GM04504 (cell line): ENCODE data around the gene NHP2.

Experiments used
- DNase-seq: peaks from one replicate; pipeline ENCODE4 v3.0.0-alpha.2; 2012; ENCODE audit warnings: low read depth

Gene NHP2

DNA sequence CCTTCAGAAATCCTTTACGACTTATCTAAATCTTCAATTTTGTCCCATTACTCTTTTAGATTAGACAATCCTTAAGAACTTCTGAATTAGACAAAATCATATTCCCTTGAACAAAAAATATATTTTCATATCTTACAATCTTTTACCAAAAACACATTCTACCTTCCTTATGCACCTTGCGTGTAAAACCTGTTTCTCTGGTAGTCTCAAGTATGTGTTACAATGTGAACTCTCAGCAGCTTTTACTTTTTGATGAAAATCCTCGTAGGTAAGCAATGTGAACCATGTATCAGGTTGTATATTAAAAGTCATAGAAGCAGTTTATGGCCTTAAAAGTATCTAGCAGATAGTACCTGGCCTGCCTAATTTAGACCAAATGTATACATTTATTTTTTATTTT, 20.8 kb upstream of the NHP2 start:
- DNase-seq = no peak

GRCh38 chr5:178170455-178170854, 16.8 kb upstream of the NHP2 start:
- DNase-seq = no peak

GRCh38 chr5:178165581-178165980, 11.9 kb upstream of the NHP2 start:
- no peak for DNase-seq

DNA sequence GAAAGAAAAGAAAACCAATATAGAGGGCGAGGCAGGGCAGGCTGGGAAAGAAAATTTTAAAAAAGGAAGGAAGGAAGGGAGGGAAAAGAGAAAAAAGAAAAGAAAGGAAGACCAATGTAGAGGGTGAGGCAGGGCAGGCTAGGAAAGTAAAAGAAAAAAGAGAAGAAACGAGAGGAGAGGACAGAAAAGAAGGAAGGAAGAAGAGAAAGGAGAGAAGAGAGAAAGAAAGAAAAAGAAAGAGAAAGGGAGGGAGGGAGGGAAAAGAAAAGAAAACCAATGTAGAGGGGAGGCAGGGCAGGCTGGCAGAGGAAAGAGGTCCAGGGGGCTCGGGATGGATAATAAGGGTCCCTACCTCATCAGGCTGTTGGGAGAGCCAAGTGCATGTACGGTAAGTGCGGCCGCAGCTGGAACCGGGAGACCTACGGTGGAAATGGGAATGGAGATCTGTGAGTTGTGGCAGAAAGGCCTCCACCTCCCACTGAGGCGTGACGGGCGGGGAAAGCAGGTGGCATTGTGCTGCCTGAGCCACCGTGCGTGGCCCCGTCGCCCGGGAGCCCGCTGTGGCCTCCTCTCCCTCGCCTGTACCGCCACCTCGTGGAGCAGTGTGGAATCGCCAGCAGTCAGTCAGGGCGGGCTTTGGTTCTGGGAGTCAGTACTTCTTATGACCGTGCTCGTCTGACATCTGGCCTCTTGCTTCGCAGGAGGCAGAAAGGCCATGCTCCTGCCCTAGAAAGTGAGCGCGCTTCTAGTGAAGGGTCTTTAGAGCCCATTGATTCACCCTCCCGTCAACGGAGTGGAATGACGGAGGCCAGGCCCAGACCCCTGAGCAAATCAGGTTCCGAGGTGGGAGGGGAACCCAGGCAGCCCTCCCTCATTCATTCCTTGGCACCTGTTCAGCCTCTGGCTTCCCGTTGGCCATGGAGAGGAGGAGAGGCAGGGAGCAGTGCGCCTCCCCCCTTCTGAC, 10.4 kb upstream of the NHP2 start:
- DNase-seq = peak; percentile 37

- no peak for DNase-seq
Measured at GRCh38 chr5:178162481-178162880, 8.8 kb upstream of the NHP2 start.

GRCh38 chr5:178160176-178160575, 6.5 kb upstream of the NHP2 start:
- DNase-seq = no peak

DNA sequence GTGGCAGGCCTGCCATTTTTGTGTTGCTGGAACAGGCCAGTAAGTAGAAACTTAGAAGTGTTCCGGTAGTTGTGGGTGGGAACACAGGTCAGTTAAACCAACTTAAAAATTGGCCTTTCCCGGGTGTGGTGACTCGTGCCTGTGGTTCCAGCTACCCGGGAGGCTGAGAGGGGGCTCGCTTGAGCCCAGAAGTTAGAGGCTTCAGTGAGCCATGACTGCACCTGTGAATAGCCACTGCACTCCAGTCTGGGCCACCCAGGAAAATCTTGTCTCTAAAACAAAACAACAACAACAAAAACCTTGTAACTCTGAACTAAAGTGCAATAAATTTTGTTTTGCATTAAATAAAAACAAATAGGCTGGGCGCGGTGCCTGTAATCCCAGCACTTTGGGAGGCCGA, 1.4 kb upstream of the NHP2 start:
- DNase-seq = no peak

- no peak for DNase-seq
Measured at GRCh38 chr5:178152491-178153444, 917 bp downstream of the NHP2 start.

DNA sequence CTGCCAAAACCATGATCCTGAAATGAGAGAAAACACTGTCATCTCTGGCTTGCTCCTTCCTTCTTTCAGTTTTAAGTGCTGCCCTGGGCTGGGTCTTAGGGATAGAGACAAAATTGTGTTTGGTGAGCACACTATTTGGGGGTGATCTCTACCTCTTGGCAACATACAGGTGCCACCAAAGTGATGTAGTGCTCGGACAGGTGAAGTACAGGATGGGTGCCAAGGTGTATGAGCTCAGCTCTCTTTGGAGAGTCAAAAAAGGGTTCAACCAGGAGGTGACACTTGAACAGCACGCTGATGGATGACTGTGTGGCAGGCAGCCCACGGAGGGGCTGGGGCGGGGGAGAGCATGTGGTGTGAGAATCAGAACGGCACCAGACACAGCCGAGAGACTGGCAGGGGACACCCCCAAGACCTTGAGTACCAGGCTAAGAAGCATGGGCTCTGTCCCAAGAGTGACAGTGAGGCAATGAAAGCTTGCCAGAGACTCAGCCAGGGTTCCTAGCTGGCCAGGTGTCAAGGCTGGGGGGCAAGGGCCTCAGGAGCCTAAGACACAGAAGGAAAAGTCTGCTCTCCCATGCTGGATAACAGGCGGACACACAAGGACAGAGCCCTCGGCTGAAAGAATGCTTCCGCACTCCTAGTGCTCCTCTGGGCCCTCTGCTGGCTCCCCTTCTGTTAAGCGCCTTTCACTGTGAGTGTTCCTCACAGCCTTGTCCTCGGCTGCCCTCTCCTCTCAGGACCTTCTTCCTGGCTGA, 2.5 kb downstream of the NHP2 start:
- no peak for DNase-seq

- no peak for DNase-seq
Measured at GRCh38 chr5:178149199-178149932, 4.3 kb downstream of the NHP2 start.

GRCh38 chr5:178147406-178147805, 6.3 kb downstream of the NHP2 start:
- no peak for DNase-seq

GRCh38 chr5:178145965-178146820, 7.5 kb downstream of the NHP2 start:
- no peak for DNase-seq

DNA sequence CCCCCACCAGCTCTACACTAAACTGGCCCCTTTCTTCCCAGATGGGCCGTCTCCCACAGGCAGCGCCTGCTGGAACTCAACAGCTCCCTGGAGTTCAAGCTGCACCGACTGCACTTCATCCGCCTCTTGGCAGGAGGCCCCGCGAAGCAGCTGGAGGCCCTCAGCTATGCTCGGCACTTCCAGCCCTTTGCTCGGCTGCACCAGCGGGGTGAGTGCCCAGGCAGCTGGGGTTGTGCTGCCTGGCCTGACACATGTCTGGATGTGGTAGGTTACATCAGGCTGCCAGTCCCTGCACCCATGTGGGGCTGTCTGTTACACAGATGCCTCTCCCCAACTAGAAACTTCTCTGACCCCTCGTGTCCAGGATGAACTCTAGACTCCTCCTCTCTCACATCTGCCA, 9.8 kb downstream of the NHP2 start:
- no peak for DNase-seq

- DNase-seq = no peak
Measured at GRCh38 chr5:178143246-178143645, 10.4 kb downstream of the NHP2 start.

- no peak for DNase-seq
Measured at GRCh38 chr5:178142642-178143041, 11.0 kb downstream of the NHP2 start.

- no peak for DNase-seq
Measured at GRCh38 chr5:178141550-178141949, 12.1 kb downstream of the NHP2 start.

- no peak for DNase-seq
Measured at GRCh38 chr5:178137991-178138390, 15.7 kb downstream of the NHP2 start.

- no peak for DNase-seq
Measured at GRCh38 chr5:178136990-178137389, 16.7 kb downstream of the NHP2 start.

GRCh38 chr5:178131446-178131996, 22.2 kb downstream of the NHP2 start:
- no peak for DNase-seq
